NK-92 (cell line): ENCODE results near the gene GYPB.
"Not testable (repeated sequence)": the region's sequence is repeated elsewhere in the genome, so short reads cannot be mapped to it uniquely, and the experiment has no call there.

ENCODE experiments used
- DNase-seq: peaks from one replicate; lab custom pipeline; 2025; ENCODE audit not compliant: unreplicated experiment; lab: John Stamatoyannopoulos, UW

The GYPB gene

DNA sequence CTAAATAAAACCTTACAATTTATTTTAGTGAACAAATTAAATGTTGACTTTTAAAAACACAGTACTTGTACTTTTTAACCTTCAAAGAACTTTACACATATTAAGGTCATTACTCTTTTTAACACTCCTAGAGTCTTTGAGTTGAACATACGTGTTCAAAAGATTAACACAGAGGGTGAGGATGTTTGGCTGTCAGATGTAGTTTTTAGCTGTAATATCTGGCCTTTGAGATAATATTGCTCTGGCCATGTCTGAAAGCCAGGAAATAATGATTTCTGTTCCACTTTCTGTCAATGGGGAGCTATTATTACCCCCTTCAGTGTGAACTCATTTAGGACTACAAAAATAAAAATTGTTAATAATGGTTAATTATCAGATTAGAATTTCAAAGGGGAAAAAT lies 71.7 kb downstream of the GYPB start:
- not testable (repeated sequence) for DNase-seq
